GM12892 (cell line): ENCODE results near the gene TTC33.

Experiments
- POLR2A ChIP-seq: IDR thresholded peaks from 2 replicates; pipeline ENCODE4 v1.6.1; 2011; ENCODE audit warnings: low read depth, low read length, control low read depth
- POLR2AphosphoS5 ChIP-seq: IDR thresholded peaks from 2 replicates; pipeline ENCODE4 v1.6.1; 2011; ENCODE audit warnings: low read depth, low read length, control low read depth

DNA sequence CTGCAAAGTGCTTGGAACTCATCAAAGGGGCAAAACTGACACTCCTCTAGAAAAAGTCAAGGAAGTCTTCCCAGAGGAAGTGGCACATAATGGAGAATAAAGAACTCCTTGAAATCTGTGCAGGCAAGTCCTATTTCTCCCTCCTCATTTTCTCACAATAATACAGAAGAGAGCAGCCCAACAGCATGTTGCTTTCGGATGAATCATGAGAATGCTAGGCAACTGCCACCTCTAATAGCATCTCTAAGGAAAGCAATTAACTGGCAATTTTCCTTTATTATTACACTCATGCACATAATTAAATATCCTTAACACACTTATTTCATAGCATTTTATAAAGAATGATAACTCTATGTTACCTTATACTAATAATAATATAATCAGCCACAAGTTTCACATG, 198.3 kb downstream of the TTC33 start:
- no peak for TF ChIP-seq POLR2AphosphoS5
- no peak for TF ChIP-seq POLR2A
